ENCODE measurements around the gene TAS2R41. TPM values are rescaled to one million over a fixed set of nuclear protein-coding genes. Genes with fewer than 3 reads are reported as not detected.

Gene TAS2R41
- total RNA-seq, 1 donor from 2014 or later, result not detected

GRCh38 chr7:143512488-143513340 lies 35.0 kb downstream of the TAS2R41 start:
- ChIA-PET CTCF (no interaction called here), POLR2A (interaction anchor here (0.7 kb wide), 1 partner anchor 21 kb away, joined by 3 read pairs; no protein-coding TSS in a partner anchor)
- TF ChIP-seq, protein P1, sequence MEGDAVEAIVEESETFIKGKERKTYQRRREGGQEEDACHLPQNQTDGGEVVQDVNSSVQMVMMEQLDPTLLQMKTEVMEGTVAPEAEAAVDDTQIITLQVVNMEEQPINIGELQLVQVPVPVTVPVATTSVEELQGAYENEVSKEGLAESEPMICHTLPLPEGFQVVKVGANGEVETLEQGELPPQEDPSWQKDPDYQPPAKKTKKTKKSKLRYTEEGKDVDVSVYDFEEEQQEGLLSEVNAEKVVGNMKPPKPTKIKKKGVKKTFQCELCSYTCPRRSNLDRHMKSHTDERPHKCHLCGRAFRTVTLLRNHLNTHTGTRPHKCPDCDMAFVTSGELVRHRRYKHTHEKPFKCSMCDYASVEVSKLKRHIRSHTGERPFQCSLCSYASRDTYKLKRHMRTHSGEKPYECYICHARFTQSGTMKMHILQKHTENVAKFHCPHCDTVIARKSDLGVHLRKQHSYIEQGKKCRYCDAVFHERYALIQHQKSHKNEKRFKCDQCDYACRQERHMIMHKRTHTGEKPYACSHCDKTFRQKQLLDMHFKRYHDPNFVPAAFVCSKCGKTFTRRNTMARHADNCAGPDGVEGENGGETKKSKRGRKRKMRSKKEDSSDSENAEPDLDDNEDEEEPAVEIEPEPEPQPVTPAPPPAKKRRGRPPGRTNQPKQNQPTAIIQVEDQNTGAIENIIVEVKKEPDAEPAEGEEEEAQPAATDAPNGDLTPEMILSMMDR (IDR thresholded peaks at IDR 0.05), result no peak
- no peak for ATAC-seq (ENCODE audit: low read depth)
- H3K27ac Mint-ChIP-seq, result no peak overlapping the region
- intact Hi-C loops (cut with micrococcal nuclease), result no loop called here
- no peaks in the 10 kb centered on the region for H3K36me3 Mint-ChIP-seq (ENCODE audit: low read depth)
- no peaks in the 10 kb centered on the region for H3K9me3 Mint-ChIP-seq
- H3K27me3 Mint-ChIP-seq, result peaks cover 7% of the 10 kb centered on the region
- no peak overlapping the region for H3K4me3 Mint-ChIP-seq
- no peak for DNase-seq
- no peaks in the 10 kb centered on the region for H3K4me1 Mint-ChIP-seq

DNA sequence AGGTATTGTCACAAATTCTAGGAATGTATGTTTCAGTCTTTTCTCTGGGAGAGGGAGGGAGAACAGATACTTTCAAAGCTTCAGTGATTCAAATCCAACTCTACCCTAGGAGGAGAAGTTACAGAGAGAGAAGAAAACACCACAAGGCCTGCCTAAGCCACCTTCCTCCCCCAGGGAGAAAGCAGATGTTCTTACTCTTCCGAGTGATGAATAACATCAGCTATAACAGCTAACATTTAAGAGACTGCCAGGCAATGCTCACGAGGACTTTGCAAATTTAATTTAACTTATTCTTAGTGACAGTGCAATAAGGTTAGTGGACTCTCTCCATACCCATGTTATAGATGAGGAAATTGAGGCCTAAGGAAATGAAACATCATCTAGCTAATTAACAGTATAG lies 36.8 kb downstream of the TAS2R41 start:
- ChIA-PET POLR2A (no interaction called here), CTCF (no interaction called here)
- no peak for DNase-seq
- H3K4me1 Mint-ChIP-seq, result no peaks in the 10 kb centered on the region
- TF ChIP-seq, protein P1 (IDR thresholded peaks at IDR 0.05), result no peak
- no peaks in the 10 kb centered on the region for H3K9me3 Mint-ChIP-seq
- intact Hi-C loops (cut with micrococcal nuclease), result no loop called here
- H3K4me3 Mint-ChIP-seq, result no peak overlapping the region
- H3K36me3 Mint-ChIP-seq (ENCODE audit: low read depth), result no peaks in the 10 kb centered on the region
- H3K27me3 Mint-ChIP-seq, result peaks cover 19% of the 10 kb centered on the region
- no peak overlapping the region for H3K27ac Mint-ChIP-seq
- no peak for ATAC-seq (ENCODE audit: low read depth)

- Mint-ChIP-seq H3K27ac (no peak overlapping the region), H3K4me1 (no peaks in the 10 kb centered on the region), H3K36me3 (ENCODE audit: low read depth) (no peaks in the 10 kb centered on the region), H3K4me3 (no peak overlapping the region), H3K27me3 (peaks cover 24% of the 10 kb centered on the region), H3K9me3 (no peaks in the 10 kb centered on the region)
- CTCF ChIA-PET, result no interaction called here
- POLR2A ChIA-PET, result no interaction called here
- TF ChIP-seq, protein P1 (IDR thresholded peaks at IDR 0.05), result no peak
- ATAC-seq (ENCODE audit: low read depth) (no peak), DNase-seq (no peak)
- intact Hi-C loops (cut with micrococcal nuclease), result no loop called here
Measured at GRCh38 chr7:143514995-143515735, 37.5 kb downstream of the TAS2R41 start.

GRCh38 chr7:143516981-143517380 lies 39.3 kb downstream of the TAS2R41 start:
- intact Hi-C loops (cut with micrococcal nuclease), result no loop called here
- H3K27ac Mint-ChIP-seq, result no peak overlapping the region
- no peaks in the 10 kb centered on the region for H3K36me3 Mint-ChIP-seq (ENCODE audit: low read depth)
- ATAC-seq (ENCODE audit: low read depth) (no peak), DNase-seq (no peak)
- no peak overlapping the region for H3K4me3 Mint-ChIP-seq
- ChIA-PET POLR2A (no interaction called here), CTCF (no interaction called here)
- H3K4me1 Mint-ChIP-seq, result no peaks in the 10 kb centered on the region
- H3K27me3 Mint-ChIP-seq, result peaks cover 32% of the 10 kb centered on the region
- H3K9me3 Mint-ChIP-seq, result no peaks in the 10 kb centered on the region
- TF ChIP-seq, protein P1 (IDR thresholded peaks at IDR 0.05), result no peak

GRCh38 chr7:143518521-143518920 lies 40.8 kb downstream of the TAS2R41 start:
- ATAC-seq (ENCODE audit: low read depth), result no peak
- TF ChIP-seq, protein P1 (IDR thresholded peaks at IDR 0.05), result no peak
- H3K9me3 Mint-ChIP-seq, result no peaks in the 10 kb centered on the region

More at GRCh38 chr7:143518521-143518920, 40.8 kb downstream of the TAS2R41 start:
- H3K27ac Mint-ChIP-seq, result no peak overlapping the region
- H3K36me3 Mint-ChIP-seq (ENCODE audit: low read depth), result no peaks in the 10 kb centered on the region
- intact Hi-C loops (cut with micrococcal nuclease), result no loop called here
- DNase-seq, result no peak
- H3K4me3 Mint-ChIP-seq, result no peak overlapping the region
- peaks cover 30% of the 10 kb centered on the region for H3K27me3 Mint-ChIP-seq
- CTCF ChIA-PET, result no interaction called here
- H3K4me1 Mint-ChIP-seq, result no peaks in the 10 kb centered on the region
- POLR2A ChIA-PET, result no interaction called here
